ENCODE measurements around the gene UBE2Q2.
"Not testable (repeated sequence)": the region's sequence is repeated elsewhere in the genome, so short reads cannot be mapped to it uniquely, and the experiment has no call there.

The UBE2Q2 gene

DNA sequence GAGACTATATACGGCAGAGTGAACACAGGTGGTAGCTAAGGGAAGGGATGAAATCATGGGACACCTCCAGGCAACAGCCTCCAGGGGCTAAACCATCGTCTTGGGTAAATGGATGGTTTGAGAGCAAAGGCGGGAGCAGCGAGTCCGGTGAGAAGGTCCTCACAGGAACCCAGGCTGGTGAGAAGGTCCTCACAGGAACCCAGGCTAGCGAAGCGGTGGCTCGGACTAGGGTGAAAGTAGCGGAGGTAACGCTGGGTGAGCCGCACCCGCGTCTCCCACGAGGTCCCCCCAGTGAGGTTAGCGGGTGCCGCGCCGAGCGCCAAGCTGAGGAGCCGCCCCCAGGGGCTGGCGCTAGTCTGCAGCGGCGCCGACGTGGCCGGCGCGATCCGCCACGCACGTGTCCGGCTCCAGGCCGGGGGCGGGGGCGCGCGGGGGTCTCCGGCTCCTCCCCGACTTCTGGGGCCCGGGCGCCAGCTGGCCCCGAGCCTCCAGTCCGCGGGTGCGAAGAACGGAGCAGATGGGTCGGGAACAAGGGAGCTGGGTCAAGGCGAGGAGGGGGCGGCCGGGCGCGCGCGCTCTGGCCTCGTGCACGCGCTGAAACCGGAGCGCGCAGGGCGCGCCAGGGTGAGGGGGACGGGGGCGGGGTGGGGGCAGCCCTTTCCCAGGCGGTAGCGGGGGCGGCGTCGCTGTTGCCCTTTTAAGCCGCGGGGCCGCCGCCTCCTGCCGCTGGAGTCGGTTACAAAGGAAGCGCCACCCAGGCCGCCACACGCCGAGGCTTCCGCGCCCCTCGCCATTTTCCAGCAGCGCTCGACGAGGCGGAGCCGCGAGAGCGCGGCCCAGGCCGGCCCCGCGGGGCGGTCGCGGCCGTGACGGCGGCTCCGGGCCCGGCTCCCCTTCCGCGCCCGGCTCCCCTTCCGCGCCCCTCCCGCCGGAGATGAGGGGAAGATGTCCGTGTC is at the start of gene UBE2Q2:
Gene UBE2Q2, plus strand, starts transcription at position 726 of the 956 bp plus-strand sequence. Its CDS starts 220 bp downstream, at position 946.
- in situ Hi-C loops (cut with HindIII; ENCODE audit: low sequenced_read_pairs), result no loop called here

DNA sequence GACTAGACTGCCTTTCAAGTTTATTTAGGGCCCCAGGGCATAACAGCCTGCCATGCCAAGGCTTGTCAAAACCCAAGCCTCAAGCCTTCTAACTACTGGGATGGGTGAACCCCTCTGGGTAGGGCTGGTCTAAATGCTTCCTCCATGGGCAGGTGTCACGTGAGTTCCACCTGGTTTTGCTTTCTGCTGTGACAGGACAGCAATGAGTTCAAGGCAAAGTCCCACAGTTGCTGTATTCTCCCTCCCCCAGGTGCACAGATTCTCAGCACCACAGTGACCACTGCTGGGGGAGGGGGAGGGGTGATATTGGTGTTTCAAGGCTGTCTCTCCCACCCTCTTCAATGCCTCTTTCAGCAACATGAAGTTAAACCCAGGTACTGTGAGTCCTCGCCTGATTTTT is 46.9 kb upstream of the UBE2Q2 start:
- in situ Hi-C loops (cut with HindIII; ENCODE audit: low sequenced_read_pairs), result no loop called here

DNA sequence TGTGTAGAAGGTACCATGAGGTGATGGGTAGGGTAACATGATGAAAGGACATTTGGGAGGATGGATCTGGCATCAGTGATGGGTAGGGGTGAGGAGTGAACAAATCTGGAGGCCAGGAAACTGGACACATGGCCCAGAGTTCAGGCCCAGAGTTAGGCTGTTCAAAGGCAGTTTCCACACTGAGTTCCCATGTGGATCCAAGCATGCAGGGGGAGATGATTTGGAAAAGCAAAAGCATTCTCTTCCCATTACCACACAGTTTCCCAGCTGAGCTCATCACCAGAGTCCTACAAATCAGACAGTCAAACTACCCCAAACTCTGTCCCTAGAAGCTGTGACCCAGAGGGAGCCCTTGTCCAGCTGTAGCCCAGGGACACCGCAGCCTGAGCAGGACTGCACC is 46.1 kb upstream of the UBE2Q2 start:
- in situ Hi-C loops (cut with HindIII; ENCODE audit: low sequenced_read_pairs), result not testable (repeated sequence)

DNA sequence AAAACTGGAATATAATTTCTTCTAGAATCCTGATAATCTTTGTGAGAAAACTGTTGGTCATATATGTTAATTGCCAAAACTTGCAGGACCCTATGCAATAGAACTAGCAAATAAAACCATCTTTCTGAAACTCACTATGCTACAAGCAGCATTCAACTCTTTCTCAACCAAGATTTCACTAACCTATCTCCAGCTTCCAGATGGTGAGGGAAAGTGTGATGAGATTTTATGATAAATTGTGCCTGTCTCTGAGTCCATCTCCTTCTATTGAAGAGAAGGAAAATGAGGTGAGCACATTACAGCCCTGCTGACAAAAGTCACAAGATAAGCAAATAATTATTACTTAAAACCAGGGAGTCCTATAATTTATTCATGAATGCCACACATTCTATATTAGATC is 44.1 kb upstream of the UBE2Q2 start:
- in situ Hi-C loops (cut with HindIII; ENCODE audit: low sequenced_read_pairs), result no loop called here

DNA sequence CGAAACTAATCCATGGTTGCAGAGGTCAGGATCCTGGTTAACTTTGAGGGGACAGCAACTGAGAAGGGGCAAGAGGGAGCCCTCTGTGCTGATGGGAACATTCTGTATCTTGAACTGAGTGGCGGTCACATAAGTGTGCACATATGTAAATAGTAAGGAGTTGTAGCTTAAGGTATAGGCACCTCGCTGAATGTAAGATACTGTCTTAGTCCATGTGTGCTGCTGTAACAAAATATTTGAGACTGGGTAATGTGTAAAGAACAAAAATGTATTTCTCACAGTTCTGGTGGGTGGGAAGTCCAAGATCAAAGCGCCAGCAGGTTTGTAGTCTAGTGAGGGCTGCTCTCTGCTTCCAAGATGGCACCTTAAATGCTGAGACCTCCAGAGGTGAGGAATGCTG is 42.8 kb upstream of the UBE2Q2 start:
- in situ Hi-C loops (cut with HindIII; ENCODE audit: low sequenced_read_pairs), result not testable (repeated sequence)

DNA sequence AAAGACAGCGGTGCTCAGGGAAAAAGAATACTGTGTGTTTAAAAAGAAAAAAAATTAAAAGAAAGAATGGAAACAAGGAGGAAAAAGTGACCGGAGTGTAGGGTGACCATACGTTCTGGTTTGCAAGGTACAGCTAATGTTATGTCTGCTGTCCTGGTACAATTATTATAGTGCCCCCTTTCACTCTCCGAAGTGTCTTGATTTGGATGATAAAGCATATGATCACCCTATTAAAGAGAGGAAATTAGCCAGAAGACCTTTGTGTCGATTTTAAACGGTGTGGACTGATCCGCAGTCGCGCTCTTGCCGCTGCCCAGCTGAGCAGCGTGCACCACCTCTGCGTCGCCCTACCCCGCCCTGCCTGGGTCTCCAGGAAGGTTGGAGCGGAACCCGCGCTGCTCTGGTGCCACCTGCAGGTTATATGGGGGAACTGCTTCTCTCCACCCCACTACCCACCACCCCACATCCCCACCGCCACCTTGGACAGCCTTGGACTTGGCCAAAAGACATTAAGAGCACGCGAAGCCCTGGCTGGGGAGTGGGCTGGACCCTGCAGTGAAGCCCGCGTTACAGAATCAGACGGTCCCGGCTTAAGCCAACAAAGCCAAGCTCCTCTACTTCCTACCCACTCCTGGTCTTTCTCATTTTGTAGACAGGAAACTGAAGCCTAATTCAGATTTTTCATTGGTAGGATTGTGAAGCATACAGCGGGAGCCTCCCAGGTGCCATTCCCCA is 41.2 kb upstream of the UBE2Q2 start:
- in situ Hi-C loops (cut with HindIII; ENCODE audit: low sequenced_read_pairs), result no loop called here

DNA sequence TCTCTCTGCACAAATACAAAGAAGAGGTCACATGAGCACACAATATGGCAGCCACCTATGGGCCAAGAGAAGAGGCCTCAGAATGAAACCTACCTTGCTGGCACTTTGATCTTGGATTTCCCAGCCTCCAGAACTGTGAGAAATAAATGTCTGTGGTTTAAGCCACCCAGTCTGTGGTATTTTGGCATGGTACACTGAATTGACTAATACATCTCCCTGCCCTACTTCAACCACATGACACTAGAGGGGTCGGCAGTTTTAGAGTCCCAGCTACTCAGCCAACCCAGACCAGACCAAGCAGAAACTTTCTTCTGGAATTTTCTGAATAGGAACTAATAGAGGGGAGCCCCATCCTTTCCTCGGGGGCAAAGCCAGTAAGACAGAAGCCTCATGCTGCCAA is 35.8 kb upstream of the UBE2Q2 start:
- in situ Hi-C loops (cut with HindIII; ENCODE audit: low sequenced_read_pairs), result not testable (repeated sequence)

GRCh38 chr15:75808009-75808408 is 35.2 kb upstream of the UBE2Q2 start:
- in situ Hi-C loops (cut with HindIII; ENCODE audit: low sequenced_read_pairs), result not testable (repeated sequence)

GRCh38 chr15:75808563-75808962 is 34.7 kb upstream of the UBE2Q2 start:
- in situ Hi-C loops (cut with HindIII; ENCODE audit: low sequenced_read_pairs), result no loop called here

DNA sequence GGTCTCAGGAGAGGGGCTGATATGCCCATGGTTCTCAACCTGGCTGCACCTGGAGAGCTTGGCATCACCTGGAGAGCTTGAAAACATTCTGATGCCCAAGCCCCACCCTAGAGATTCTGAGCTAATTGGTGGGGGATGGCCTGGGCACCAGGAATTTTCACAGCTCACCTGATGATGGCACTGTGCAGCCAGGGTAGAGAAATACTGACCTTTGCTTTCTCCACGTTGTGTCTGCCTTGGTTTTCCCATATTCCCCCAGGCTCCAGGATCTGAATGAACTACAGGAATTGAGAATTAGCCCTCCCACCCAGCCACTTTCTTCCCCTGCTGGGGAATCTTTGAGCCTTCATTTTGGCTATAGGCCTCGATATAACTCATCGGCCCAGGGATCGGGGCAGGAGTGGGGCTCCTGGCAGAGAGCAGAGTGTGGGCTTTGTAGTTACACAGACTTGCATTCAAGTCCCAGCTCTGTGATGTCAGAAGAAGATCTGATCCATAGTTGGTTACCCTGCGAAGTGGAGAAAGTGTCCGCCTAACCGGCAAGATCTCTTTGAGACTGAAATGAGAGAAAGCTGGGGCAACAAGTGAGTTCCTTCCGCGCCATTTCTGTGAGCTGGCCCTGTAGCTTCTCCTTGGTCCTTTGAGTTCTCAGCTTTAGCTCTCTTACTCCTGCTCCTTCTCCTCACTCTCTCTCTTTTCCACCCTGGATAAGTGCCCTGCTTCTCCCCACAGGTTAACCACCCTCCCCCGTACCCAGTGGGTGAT is 33.1 kb upstream of the UBE2Q2 start:
- in situ Hi-C loops (cut with HindIII; ENCODE audit: low sequenced_read_pairs), result no loop called here

- in situ Hi-C loops (cut with HindIII; ENCODE audit: low sequenced_read_pairs), result no loop called here
These were observed 32.3 kb upstream of the UBE2Q2 start for GRCh38 chr15:75810874-75811498.

DNA sequence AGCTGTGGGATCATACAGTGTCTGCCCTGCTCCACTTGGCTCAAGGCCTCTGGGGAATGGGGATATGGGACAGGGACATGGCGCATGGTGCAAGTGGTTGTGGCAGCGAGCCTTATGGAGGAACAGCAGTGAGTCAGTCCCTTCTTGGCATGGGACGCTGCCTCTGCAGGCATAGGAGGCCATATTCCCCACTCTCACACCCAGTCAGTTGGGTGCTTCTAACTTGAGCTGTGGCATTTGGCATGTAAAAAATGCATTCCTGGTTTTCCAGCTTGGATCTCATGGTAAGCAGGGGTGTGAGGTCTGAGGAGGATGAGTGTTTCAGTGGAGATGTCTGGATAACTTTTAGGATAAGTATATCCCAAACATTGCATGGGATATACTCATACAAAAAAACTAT is 31.6 kb upstream of the UBE2Q2 start:
- in situ Hi-C loops (cut with HindIII; ENCODE audit: low sequenced_read_pairs), result no loop called here

- in situ Hi-C loops (cut with HindIII; ENCODE audit: low sequenced_read_pairs), result no loop called here
These were observed 28.5 kb upstream of the UBE2Q2 start for GRCh38 chr15:75814794-75815193.

GRCh38 chr15:75815811-75816719 is 27.2 kb upstream of the UBE2Q2 start:
- in situ Hi-C loops (cut with HindIII; ENCODE audit: low sequenced_read_pairs), result no loop called here

- in situ Hi-C loops (cut with HindIII; ENCODE audit: low sequenced_read_pairs), result no loop called here
These were observed 25.9 kb upstream of the UBE2Q2 start for GRCh38 chr15:75817138-75817935.

DNA sequence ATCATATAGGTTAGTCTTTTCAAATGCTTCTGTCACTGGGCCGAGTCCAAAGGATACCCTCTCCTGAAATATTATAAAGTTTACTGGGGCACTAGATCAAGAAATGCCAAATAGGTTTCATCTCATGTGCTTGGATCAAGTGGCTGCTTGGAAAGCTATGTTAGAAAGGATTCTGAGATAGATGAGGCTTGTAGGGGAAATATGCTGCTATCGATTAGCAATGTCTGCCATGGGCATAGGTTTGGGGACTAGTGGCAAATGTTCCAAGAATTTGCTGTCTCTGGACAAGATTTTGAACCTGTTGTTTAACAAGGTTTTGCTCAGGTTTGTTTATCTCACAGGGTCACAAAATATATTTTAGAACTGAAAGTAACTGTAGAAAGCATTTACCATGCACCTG is 23.0 kb upstream of the UBE2Q2 start:
- in situ Hi-C loops (cut with HindIII; ENCODE audit: low sequenced_read_pairs), result no loop called here

GRCh38 chr15:75821786-75822345 is 21.4 kb upstream of the UBE2Q2 start:
- in situ Hi-C loops (cut with HindIII; ENCODE audit: low sequenced_read_pairs), result no loop called here

- in situ Hi-C loops (cut with HindIII; ENCODE audit: low sequenced_read_pairs), result no loop called here
These were observed 20.5 kb upstream of the UBE2Q2 start for GRCh38 chr15:75822685-75823278.
